ENCODE results near the gene NLRP11.

The NLRP11 gene

GRCh38 chr19:55831846-55832245, at the start of gene NLRP11:
TSS of gene NLRP11 (minus strand) at chr19:55831999. CDS start at chr19:55818174, 13,825 bp downstream.
- H3K27me3 ChIP-seq (ENCODE audit: control insufficient read depth, insufficient read depth, low read length) = no peaks in the 10 kb centered on the region
- no peak within 1 kb of the TSS for H3K4me3 ChIP-seq (ENCODE audit: low read depth, low read length)
- no peaks in the 10 kb centered on the region for H3K36me3 ChIP-seq (ENCODE audit: control insufficient read depth, insufficient read depth, low read length)
- no peak within 1 kb of the TSS for H3K9ac ChIP-seq (ENCODE audit: low read depth, low read length)
- H3K4me1 ChIP-seq (ENCODE audit: control insufficient read depth, insufficient read depth, low read length) = no peaks in the 10 kb centered on the region
- peaks cover 2% of the 10 kb centered on the region for H3K9me3 ChIP-seq (ENCODE audit: control insufficient read depth, insufficient read depth, low read length)

- no peak overlapping the region for H3K4me3 ChIP-seq (ENCODE audit: low read depth, low read length)
- H3K4me1 ChIP-seq (ENCODE audit: control insufficient read depth, insufficient read depth, low read length) = no peaks in the 10 kb centered on the region
- no peaks in the 10 kb centered on the region for H3K27me3 ChIP-seq (ENCODE audit: control insufficient read depth, insufficient read depth, low read length)
- no peak overlapping the region for H3K9ac ChIP-seq (ENCODE audit: low read depth, low read length)
- H3K9me3 ChIP-seq (ENCODE audit: control insufficient read depth, insufficient read depth, low read length) = peaks cover 13% of the 10 kb centered on the region
- H3K36me3 ChIP-seq (ENCODE audit: control insufficient read depth, insufficient read depth, low read length) = no peaks in the 10 kb centered on the region
Measured at GRCh38 chr19:55877211-55877610, 45.4 kb upstream of the NLRP11 start.

- H3K4me1 ChIP-seq (ENCODE audit: control insufficient read depth, insufficient read depth, low read length) = no peaks in the 10 kb centered on the region
- peaks cover 34% of the 10 kb centered on the region for H3K9me3 ChIP-seq (ENCODE audit: control insufficient read depth, insufficient read depth, low read length)
- H3K36me3 ChIP-seq (ENCODE audit: control insufficient read depth, insufficient read depth, low read length) = no peaks in the 10 kb centered on the region
- no peak overlapping the region for H3K4me3 ChIP-seq (ENCODE audit: low read depth, low read length)
- no peaks in the 10 kb centered on the region for H3K27me3 ChIP-seq (ENCODE audit: control insufficient read depth, insufficient read depth, low read length)
- no peak overlapping the region for H3K9ac ChIP-seq (ENCODE audit: low read depth, low read length)
Measured at GRCh38 chr19:55870736-55871135, 38.9 kb upstream of the NLRP11 start.

- Histone ChIP-seq H3K4me3 (ENCODE audit: low read depth, low read length) (no peak overlapping the region), H3K27me3 (ENCODE audit: control insufficient read depth, insufficient read depth, low read length) (no peaks in the 10 kb centered on the region), H3K36me3 (ENCODE audit: control insufficient read depth, insufficient read depth, low read length) (no peaks in the 10 kb centered on the region), H3K9me3 (ENCODE audit: control insufficient read depth, insufficient read depth, low read length) (peaks cover 31% of the 10 kb centered on the region), H3K4me1 (ENCODE audit: control insufficient read depth, insufficient read depth, low read length) (no peaks in the 10 kb centered on the region), H3K9ac (ENCODE audit: low read depth, low read length) (no peak overlapping the region)
Measured at GRCh38 chr19:55867101-55867500, 35.3 kb upstream of the NLRP11 start.

- no peaks in the 10 kb centered on the region for H3K4me1 ChIP-seq (ENCODE audit: control insufficient read depth, insufficient read depth, low read length)
- H3K27me3 ChIP-seq (ENCODE audit: control insufficient read depth, insufficient read depth, low read length) = no peaks in the 10 kb centered on the region
- H3K36me3 ChIP-seq (ENCODE audit: control insufficient read depth, insufficient read depth, low read length) = no peaks in the 10 kb centered on the region
- H3K9ac ChIP-seq (ENCODE audit: low read depth, low read length) = no peak overlapping the region
- H3K4me3 ChIP-seq (ENCODE audit: low read depth, low read length) = no peak overlapping the region
- peaks cover 35% of the 10 kb centered on the region for H3K9me3 ChIP-seq (ENCODE audit: control insufficient read depth, insufficient read depth, low read length)
Measured at GRCh38 chr19:55866521-55866920, 34.7 kb upstream of the NLRP11 start.

- H3K27me3 ChIP-seq (ENCODE audit: control insufficient read depth, insufficient read depth, low read length) = no peaks in the 10 kb centered on the region
- H3K9ac ChIP-seq (ENCODE audit: low read depth, low read length) = no peak overlapping the region
- H3K4me3 ChIP-seq (ENCODE audit: low read depth, low read length) = no peak overlapping the region
- H3K36me3 ChIP-seq (ENCODE audit: control insufficient read depth, insufficient read depth, low read length) = no peaks in the 10 kb centered on the region
- peaks cover 21% of the 10 kb centered on the region for H3K9me3 ChIP-seq (ENCODE audit: control insufficient read depth, insufficient read depth, low read length)
- H3K4me1 ChIP-seq (ENCODE audit: control insufficient read depth, insufficient read depth, low read length) = no peaks in the 10 kb centered on the region
Measured at GRCh38 chr19:55858969-55859368, 27.2 kb upstream of the NLRP11 start.

GRCh38 chr19:55858401-55858800, 26.6 kb upstream of the NLRP11 start:
- Histone ChIP-seq H3K4me1 (ENCODE audit: control insufficient read depth, insufficient read depth, low read length) (no peaks in the 10 kb centered on the region), H3K9me3 (ENCODE audit: control insufficient read depth, insufficient read depth, low read length) (peaks cover 21% of the 10 kb centered on the region), H3K9ac (ENCODE audit: low read depth, low read length) (no peak overlapping the region), H3K27me3 (ENCODE audit: control insufficient read depth, insufficient read depth, low read length) (no peaks in the 10 kb centered on the region), H3K4me3 (ENCODE audit: low read depth, low read length) (no peak overlapping the region), H3K36me3 (ENCODE audit: control insufficient read depth, insufficient read depth, low read length) (no peaks in the 10 kb centered on the region)

GRCh38 chr19:55857974-55858373, 26.2 kb upstream of the NLRP11 start:
- H3K9ac ChIP-seq (ENCODE audit: low read depth, low read length) = no peak overlapping the region
- H3K4me3 ChIP-seq (ENCODE audit: low read depth, low read length) = no peak overlapping the region
- H3K4me1 ChIP-seq (ENCODE audit: control insufficient read depth, insufficient read depth, low read length) = no peaks in the 10 kb centered on the region
- H3K9me3 ChIP-seq (ENCODE audit: control insufficient read depth, insufficient read depth, low read length) = peaks cover 20% of the 10 kb centered on the region
- no peaks in the 10 kb centered on the region for H3K36me3 ChIP-seq (ENCODE audit: control insufficient read depth, insufficient read depth, low read length)
- no peaks in the 10 kb centered on the region for H3K27me3 ChIP-seq (ENCODE audit: control insufficient read depth, insufficient read depth, low read length)

GRCh38 chr19:55857149-55857548, 25.4 kb upstream of the NLRP11 start:
- Histone ChIP-seq H3K27me3 (ENCODE audit: control insufficient read depth, insufficient read depth, low read length) (no peaks in the 10 kb centered on the region), H3K9ac (ENCODE audit: low read depth, low read length) (no peak overlapping the region), H3K9me3 (ENCODE audit: control insufficient read depth, insufficient read depth, low read length) (peaks cover 19% of the 10 kb centered on the region), H3K4me1 (ENCODE audit: control insufficient read depth, insufficient read depth, low read length) (no peaks in the 10 kb centered on the region), H3K4me3 (ENCODE audit: low read depth, low read length) (no peak overlapping the region), H3K36me3 (ENCODE audit: control insufficient read depth, insufficient read depth, low read length) (no peaks in the 10 kb centered on the region)

- H3K4me1 ChIP-seq (ENCODE audit: control insufficient read depth, insufficient read depth, low read length) = no peaks in the 10 kb centered on the region
- H3K27me3 ChIP-seq (ENCODE audit: control insufficient read depth, insufficient read depth, low read length) = no peaks in the 10 kb centered on the region
- H3K36me3 ChIP-seq (ENCODE audit: control insufficient read depth, insufficient read depth, low read length) = no peaks in the 10 kb centered on the region
- H3K4me3 ChIP-seq (ENCODE audit: low read depth, low read length) = no peak overlapping the region
- H3K9ac ChIP-seq (ENCODE audit: low read depth, low read length) = no peak overlapping the region
- H3K9me3 ChIP-seq (ENCODE audit: control insufficient read depth, insufficient read depth, low read length) = peaks cover 14% of the 10 kb centered on the region
Measured at GRCh38 chr19:55855160-55855559, 23.4 kb upstream of the NLRP11 start.

- Histone ChIP-seq H3K4me1 (ENCODE audit: control insufficient read depth, insufficient read depth, low read length) (no peaks in the 10 kb centered on the region), H3K4me3 (ENCODE audit: low read depth, low read length) (no peak overlapping the region), H3K27me3 (ENCODE audit: control insufficient read depth, insufficient read depth, low read length) (no peaks in the 10 kb centered on the region), H3K9ac (ENCODE audit: low read depth, low read length) (no peak overlapping the region), H3K36me3 (ENCODE audit: control insufficient read depth, insufficient read depth, low read length) (no peaks in the 10 kb centered on the region), H3K9me3 (ENCODE audit: control insufficient read depth, insufficient read depth, low read length) (peaks cover 10% of the 10 kb centered on the region)
Measured at GRCh38 chr19:55838906-55839305, 7.1 kb upstream of the NLRP11 start.

- peaks cover 10% of the 10 kb centered on the region for H3K9me3 ChIP-seq (ENCODE audit: control insufficient read depth, insufficient read depth, low read length)
- H3K9ac ChIP-seq (ENCODE audit: low read depth, low read length) = no peak overlapping the region
- no peaks in the 10 kb centered on the region for H3K4me1 ChIP-seq (ENCODE audit: control insufficient read depth, insufficient read depth, low read length)
- no peak overlapping the region for H3K4me3 ChIP-seq (ENCODE audit: low read depth, low read length)
- no peaks in the 10 kb centered on the region for H3K36me3 ChIP-seq (ENCODE audit: control insufficient read depth, insufficient read depth, low read length)
- H3K27me3 ChIP-seq (ENCODE audit: control insufficient read depth, insufficient read depth, low read length) = no peaks in the 10 kb centered on the region
Measured at GRCh38 chr19:55838251-55838650, 6.5 kb upstream of the NLRP11 start.

- H3K27me3 ChIP-seq (ENCODE audit: control insufficient read depth, insufficient read depth, low read length) = no peaks in the 10 kb centered on the region
- H3K9ac ChIP-seq (ENCODE audit: low read depth, low read length) = no peak within 1 kb of the TSS
- no peak within 1 kb of the TSS for H3K4me3 ChIP-seq (ENCODE audit: low read depth, low read length)
- H3K4me1 ChIP-seq (ENCODE audit: control insufficient read depth, insufficient read depth, low read length) = no peaks in the 10 kb centered on the region
- H3K36me3 ChIP-seq (ENCODE audit: control insufficient read depth, insufficient read depth, low read length) = no peaks in the 10 kb centered on the region
- H3K9me3 ChIP-seq (ENCODE audit: control insufficient read depth, insufficient read depth, low read length) = peaks cover 12% of the 10 kb centered on the region
Measured at GRCh38 chr19:55836340-55836739, 4.5 kb upstream of the NLRP11 start, which contains the start of gene NLRP4. TSS of gene NLRP4 (plus strand) at chr19:55836540. CDS start at chr19:55852081, 15,541 bp downstream.

Data from iPS-15b (cell line).